GM21390 (cell line): ENCODE results near the gene JDP2.
"Not testable (repeated sequence)": the region's sequence is repeated elsewhere in the genome, so short reads cannot be mapped to it uniquely, and the experiment has no call there.

Experiments used
- ATAC-seq: cut with Tn5 transposase; IDR thresholded peaks from one replicate; pipeline ENCODE4 v1.9.1; 2021; ENCODE audit not compliant: unreplicated experiment

Gene JDP2, protein sequence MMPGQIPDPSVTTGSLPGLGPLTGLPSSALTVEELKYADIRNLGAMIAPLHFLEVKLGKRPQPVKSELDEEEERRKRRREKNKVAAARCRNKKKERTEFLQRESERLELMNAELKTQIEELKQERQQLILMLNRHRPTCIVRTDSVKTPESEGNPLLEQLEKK

DNA sequence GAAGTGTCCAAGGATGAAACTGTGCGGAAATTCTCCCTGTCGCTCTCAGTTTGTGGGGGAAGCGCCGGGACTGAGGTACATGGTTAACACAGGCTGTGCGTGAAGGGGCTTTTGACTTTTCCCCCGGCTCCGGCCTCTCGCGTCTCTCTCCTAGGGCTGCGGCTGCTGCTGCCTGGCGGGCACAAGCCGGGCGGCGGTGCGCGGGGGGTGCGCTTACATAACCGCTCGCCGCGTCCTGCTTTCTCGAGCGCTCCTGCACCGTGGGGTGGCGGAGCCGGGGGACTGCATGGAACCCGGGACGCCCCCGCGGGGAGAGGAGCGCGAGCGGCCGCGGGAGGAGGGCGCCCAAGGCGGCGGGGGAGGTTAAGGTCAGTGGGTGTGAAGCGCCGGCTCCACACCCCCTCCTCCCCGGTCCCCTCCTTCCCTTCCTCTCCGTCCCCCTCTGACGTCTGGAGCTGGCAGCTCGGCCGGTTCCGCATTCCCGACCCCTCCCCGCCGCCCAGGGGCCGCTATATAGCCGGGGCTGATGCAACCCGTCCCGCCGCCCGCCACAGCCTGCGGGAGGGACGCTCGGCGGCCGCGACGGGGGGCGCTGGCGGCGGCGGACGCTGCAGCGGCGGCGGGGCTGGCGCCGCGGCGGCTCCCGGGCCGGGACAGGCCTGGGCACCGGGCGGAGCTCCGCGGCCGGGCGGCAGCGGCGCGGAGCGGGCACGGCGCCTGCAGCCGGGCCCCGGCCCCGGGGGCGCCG, at the start of gene JDP2:
Gene JDP2, plus strand, starts transcription at position 541 of the 748 bp plus-strand sequence. CDS start 9,899 bp downstream, outside the sequence.
- peak; percentile 41 for ATAC-seq

DNA sequence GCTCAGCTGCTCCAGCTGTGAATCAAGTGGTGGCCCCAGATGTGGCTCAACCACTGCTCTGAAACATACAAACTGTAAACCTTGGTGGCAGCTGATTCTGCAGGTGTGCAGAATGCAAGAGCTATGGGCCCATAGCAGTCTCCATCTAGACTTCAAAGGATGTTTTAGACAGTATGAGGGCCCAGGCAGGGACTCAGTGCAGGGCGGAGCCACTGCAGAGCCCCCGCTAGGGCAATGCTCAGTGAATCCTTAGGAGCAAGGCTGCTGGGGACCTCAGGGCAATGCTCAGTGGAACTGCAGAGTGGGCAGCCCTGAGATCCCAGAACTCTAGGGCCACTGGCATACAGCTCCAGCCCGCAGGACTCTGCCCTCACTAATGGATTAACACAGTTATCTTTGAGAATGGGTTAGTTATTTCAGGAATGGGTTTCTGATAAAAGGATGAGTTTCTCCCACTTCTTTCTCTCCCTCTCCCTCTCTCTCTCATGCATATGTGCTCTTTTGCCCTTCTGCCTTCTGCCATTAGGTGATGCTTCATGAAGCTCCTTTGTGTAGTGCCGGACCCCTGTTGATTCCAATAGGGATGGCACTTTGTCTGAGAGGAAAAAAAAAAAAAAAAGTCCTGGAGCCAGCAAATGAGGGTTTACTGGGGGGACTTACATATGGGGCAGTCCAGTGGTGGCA, 48.4 kb upstream of the JDP2 start:
- ATAC-seq: no peak

DNA sequence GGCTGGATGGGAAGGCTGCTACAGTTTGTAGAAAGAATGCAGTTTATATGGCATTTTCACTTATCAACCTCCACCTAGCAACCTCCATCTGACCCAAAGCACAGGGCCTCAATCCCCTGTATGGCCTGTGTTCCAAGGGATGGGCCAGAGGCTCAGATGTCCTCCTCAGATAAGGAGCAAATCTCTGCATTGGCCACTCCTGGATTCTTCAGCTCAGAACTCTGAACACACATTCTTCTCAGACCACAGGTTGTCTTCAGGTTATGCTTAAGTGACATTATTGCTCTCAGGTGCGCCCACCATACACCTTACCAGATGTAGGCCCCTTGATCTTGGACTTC, 47.9 kb upstream of the JDP2 start:
- no peak for ATAC-seq

DNA sequence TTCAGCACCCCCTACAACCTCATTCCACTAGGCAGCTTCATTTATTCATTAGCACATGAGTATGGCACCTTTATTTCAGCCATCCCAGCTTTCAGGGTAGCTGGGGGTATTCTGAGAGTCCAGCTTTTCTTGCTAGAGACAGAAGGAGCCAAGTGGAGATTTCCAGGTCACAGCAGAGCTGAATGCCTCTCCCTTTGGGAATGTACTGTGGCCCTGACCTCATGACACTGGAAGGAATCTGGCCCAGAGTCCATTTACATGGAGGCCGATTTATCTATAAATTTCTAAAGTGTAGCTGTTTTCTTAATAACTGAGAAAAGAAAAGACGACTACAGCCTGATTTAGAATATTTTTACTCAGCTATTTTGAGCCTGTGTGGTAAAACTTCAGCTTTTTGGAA, 47.2 kb upstream of the JDP2 start:
- ATAC-seq: no peak

DNA sequence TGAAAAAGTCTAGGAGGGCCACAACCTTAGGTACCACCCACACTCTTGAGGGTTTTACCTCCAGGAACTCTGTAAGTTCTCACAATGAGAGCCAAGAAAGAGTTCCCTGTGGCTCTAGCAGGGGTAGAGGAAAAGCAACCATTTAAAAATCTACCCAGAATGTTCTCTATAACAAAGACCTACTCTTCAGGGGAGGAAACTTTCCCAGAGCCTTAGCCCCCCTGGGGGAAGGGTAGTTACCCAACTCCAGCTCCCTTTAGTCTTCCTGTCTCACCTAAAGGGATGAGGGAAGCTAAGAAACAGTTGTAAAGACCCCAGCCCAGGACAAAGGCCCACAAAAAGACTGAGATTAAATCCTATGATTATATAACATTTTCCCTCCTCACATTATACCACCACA, 46.2 kb upstream of the JDP2 start:
- no peak for ATAC-seq

DNA sequence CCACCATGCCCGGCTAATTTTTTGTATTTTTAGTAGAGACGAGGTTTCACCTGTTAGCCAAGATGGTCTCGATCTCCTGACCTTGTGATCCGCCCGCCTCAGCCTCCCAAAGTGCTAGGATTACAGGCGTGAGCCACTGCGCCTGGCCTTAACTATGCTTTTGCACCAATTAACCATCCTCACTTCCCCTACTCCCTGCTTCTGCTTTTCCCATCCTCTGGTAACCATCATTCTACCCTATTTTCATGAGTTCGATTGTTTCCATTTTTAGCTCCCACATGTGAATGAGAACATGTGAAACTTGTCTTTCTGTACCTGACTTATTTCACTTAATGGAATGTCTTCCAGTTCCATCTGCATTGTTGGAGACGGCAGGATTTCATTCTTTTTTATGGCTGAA, 44.6 kb upstream of the JDP2 start:
- ATAC-seq: not testable (repeated sequence)

DNA sequence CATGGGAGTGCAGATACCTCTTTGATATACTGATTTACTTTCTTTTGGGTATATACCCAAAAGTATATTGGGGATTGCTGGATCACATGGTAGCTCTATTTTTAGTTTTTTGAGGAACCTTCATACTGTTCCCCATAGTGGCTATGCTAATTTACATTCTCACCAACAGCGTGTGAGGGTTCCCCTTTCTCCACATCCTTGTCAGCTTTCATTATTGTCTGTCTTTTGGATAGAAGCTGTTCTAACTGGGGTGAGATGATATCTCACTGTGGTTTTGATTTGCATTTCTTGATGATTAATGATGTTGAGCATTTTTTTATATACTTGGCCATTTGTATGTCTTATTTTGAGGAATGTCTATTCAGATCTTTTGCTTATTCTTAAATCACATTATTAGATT, 44.1 kb upstream of the JDP2 start:
- no peak for ATAC-seq

DNA sequence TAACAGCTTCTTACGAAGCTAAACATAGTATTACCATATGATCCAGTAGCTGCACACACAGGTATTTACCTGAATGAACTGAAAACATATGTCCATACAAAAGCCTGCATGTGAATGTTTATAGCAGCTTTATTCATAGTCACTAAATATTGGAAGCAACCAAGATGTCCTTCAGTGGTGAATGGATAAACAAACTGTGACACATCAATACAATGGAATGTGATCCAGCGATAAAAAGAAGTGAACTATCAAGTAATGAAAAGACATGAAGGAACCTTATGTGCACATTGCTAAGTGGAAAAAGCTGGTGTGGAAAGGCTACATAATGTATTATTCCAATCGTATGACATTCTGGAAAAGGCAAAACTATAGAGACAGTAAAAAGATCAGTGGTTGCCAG, 38.1 kb upstream of the JDP2 start:
- ATAC-seq: no peak

DNA sequence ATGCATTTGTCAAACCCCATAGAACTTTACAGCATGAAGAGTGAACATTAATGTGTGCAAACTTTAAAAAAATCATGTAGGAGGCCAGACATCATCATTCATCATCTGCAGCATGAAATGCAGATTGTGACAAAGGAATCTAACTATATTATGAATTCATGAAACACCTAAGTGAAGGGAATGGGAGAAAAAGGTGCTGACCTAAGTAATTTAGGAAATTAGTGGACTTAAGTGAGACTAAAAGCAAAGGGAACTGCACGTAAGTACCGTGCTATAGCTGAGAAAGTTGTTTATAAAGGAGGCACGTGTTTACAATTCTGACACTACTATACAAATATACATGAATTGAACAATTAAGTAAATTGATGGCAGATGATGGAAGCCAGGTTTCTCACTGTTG, 37.6 kb upstream of the JDP2 start:
- ATAC-seq: no peak

DNA sequence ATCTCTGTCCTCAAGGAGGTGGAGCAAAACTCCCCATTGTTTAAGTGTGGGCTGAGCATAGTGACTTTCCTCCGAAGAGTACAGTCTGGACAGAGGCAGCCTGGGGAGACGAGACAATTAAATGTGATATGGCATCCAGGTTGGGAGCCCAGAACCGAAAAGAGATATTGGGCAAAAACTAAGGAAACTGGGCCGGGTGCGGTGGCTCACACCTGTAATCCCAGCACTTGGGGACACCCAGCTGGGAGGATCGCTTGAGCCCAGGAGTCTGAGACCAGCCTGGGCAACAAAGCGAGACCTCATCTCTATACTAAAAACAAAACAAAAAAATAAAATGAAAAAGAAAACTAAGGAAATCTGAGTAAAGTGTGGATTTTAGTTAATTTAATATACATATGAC, 35.9 kb upstream of the JDP2 start:
- no peak for ATAC-seq

DNA sequence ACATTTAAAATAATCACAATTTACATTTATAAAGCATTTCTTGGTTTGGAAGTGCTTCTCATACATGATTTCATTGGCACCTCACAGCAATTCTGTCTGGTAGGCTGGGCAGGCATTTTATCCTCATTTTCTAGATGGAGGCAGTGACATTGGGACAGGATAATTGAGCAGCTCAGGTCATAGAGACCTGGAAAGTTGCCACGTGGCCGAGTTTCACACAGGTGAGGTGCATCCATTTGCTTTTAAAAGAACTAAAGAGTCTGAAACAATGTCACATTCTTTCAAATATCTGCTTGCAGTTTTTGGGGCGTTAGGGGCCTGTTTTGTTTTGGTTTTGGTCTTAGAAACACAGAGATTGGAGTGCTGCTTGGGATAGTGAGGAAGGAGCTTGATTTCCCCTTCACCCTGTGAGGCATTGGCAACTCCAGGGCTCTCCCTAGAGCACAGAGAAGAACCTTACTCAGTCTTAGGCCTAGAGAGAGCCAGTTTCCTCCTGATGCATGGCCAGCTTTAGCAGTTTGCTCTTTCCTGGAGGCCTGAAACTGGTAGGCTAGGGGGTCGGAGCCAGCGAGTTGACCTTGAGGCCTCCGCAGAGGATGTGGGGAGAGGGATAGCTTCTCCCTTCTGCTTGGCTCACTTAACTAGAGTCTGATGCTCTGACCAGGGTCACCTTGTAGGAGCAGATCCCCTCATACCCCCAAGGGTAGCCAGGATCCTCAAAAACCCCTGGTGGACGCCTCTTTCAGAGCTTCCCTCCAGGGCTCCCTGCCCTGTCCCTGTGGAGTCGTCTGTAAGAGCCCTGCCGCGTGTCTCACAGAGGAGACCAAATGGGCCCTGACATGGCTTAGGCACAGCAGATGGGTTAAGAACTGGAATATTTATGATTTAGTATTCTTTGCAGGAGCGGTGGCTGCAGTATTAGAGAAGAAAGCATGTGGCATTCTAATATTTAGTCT, 34.9 kb upstream of the JDP2 start:
- no peak for ATAC-seq

DNA sequence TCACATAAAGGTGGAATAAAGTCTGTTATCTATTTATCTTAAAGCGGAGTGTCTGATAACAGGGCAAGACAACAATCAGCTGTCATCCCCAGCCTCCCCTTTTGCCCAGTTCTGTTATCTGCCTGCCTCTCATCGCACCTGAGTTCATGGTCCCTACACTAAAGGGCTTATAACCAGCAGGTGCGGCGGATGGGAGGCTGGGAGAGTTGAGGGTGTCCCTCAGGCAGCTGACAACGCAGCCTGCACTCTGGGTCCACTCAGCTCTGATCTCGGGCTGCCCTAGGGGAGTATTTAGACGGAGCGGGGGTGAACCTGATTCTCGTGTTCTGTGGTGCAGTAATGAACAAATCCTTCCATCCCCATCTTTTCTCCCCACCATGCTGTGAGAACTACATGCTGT, 34.0 kb upstream of the JDP2 start:
- no peak for ATAC-seq

DNA sequence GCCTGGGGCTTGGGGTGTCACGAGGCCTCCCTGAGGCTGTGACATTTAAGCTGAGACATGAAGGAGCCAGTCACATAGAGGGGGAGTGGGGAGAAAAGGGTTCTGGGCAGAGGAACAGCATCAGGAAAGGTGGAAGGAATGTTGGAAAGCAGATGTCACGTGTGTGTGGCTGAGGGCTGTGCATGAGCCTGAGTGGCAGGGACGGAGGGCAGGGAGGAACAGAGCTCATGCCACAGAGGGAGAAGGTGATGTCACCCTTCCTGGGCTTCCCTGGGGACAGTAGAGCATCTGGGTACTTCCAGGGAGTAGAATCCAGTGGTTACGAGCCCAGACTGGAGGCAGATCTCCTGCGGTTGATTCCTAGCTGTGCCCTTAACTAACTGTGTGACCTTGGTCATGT, 32.0 kb upstream of the JDP2 start:
- no peak for ATAC-seq

DNA sequence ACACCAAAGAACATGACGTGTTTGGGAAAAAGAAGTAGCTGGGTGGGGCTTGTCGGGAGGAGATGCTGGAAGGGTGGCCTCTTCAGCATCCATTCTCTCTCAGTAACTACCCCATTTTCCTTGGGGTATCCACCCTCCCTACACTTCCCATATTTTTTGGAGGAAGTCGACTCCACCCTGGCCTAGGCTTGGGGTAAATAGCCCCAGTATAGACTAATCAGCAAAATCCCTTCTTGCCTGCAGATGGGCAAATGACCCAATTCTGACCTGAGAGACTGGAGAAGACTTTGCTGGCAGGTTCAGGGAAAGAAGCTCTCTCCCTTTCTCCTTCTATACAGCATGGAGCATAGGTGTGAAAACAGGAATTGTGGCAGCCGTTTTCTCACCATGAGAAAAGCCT, 28.5 kb upstream of the JDP2 start:
- ATAC-seq: no peak

DNA sequence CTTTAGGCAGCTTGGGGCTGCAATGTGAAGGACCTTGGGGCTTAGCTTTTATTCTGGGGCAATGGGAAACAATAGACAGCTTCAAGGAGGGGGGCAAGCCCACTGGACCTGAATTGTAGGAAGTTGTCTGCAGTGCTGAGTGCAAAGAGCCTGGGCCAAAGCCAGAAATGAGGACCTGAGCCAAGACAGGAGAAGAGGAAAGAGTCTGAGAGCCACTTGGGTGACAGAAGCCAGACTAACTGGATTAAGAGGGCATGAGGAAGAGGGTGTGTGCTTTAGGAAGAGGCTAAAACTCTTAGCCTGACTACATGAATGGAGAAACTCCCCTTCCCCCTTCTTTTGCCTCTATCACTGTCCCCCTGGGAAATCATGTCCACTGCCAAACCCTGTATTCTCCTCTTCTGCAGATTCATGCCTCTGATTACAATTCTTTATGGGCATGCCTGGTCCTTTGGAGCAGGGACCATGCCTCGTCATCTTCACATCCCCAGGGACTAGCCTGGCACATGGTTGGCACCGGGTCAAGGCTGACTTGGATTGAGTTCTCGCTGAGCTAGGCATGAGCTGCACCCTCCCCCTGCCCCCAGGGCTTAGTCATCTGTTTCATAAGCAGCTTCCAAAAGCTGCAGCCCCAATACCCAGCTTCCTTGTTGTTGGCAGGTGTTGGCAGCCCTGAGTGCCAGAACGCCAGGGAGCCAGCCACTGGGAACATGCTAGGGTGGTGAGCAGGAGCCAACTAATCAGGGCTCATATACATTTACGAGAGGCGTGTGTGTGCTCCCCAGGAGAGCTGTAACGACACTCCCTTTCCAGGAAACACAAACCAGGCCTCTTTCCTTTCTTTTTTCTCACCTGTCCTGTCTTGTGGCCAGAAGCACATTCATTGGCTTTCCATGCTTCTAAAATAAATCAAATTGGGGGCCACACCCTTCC, 27.7 kb upstream of the JDP2 start:
- no peak for ATAC-seq

DNA sequence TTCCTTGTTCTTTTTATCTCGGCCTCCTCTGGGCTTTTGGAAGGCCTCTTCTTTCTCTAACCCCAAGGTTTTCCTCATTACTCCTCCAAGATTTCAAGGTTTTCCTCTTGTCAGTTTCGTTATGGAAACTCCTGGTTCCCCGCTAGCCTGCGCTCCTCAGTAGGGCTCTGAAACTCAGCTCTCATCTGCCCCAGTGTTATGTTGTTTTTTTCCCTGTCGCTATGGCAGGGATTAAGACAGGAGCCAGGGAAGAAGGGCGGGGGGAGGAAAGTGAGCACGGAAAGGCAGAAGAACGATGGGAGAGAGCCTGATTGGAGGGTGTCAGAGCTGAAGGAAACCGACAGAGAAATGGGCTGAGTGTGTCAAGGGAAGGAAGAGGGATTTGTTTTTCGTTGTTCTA, 26.5 kb upstream of the JDP2 start:
- ATAC-seq: no peak

DNA sequence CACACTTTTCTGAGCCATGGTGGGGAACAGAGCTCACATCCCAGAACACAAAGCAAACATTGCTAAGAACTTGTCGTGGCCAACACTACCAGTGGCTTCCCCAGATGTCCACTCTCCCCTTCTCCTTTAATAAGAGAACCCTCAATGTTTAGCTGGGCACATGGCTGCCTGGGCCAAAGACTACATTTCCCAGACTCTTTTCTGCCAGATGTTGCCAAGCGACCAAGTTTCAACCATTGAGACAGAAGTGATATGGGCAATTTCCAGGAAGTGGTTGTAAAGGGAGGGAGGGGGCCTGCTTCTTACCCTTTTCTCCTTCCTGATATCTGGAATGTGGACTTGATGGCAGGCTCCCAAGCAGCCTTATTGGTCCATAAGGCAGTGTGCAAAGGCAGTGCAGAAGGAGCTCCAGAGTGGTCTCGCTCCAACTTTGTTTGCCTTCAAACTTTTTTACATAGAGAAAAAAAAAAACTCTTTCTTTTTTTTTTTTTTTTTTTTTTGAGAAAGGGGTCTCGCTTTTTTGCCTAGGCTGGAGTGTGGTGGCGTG, 24.9 kb upstream of the JDP2 start:
- no peak for ATAC-seq

DNA sequence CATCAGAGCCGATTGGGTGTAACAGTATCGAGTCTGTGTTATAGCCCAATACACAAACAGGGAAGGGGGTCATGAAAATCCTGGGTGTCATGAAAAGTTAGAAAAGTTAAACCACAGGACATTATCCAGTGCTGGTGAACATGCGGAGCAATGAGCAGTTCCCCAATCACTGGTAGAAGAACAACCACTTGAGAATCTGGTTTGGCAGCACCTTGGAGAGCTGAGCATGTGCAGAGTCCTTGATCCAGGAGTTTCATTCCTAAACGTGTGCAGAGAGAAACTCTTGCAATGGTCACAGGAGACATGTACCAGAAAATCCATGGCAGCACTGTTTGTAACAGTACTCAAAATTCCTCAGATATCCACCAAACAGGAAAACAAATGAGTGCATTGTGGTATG, 23.0 kb upstream of the JDP2 start:
- ATAC-seq: no peak

DNA sequence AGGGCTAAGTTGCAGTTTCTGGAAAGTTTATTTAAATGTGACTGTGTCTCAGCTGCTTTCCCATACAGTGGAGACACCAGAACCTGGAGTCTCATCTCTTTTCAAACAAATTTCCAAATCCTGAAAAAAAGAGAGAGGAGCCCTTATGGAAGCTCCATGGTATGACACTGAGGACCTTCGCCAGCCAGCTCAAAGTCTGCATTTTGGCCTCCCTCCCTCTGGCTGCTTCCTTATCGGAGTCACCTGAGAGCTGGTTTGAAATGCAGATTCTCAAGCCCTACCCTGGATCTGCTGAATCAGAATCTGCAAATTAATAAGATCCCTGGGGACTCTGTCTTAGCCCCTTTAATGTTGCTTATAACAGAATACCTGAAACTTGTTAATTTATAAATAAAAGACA, 21.7 kb upstream of the JDP2 start:
- no peak for ATAC-seq

DNA sequence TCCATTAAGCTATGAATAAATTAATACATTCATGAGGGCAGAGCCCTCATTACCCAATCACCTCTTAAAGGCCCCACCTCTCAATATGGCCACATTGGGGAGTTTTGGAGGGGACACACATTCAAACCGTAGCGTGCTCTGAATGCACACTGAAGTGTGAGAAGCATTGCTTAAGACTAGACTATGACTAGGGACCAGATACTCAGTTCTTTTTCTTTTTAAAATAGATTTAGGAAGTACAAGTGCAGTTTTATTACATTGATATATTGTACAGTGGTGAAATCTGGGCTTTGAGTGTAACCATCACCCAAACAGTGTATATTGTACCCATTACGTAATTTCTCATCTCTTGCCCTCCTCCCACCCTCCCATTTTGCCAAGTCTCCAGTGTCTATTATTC, 21.0 kb upstream of the JDP2 start:
- ATAC-seq: no peak
